ENCODE results near the gene ZNF880. TPM values are rescaled to one million over a fixed set of nuclear protein-coding genes. Genes with fewer than 3 reads are reported as not detected.

The ZNF880 gene
- total and polyA plus RNA-seq, 9 of the 15 experiments (the other 6 are each of a cell fraction or from before 2014, with no cell fraction given), result 0.15 to 1.9 (median 0.64) TPM; not detected in 1

GRCh38 chr19:52397310-52398080 is 27.8 kb downstream of the ZNF880 start, which contains the start of gene ZNF528 (continued):
- TF ChIP-seq MGA (IDR thresholded peaks at IDR 0.05), result no peak
- no peak for TF ChIP-seq ZNF354B (CRISPR knock-in tag; IDR thresholded peaks at IDR 0.05)
- TF ChIP-seq, protein P1, sequence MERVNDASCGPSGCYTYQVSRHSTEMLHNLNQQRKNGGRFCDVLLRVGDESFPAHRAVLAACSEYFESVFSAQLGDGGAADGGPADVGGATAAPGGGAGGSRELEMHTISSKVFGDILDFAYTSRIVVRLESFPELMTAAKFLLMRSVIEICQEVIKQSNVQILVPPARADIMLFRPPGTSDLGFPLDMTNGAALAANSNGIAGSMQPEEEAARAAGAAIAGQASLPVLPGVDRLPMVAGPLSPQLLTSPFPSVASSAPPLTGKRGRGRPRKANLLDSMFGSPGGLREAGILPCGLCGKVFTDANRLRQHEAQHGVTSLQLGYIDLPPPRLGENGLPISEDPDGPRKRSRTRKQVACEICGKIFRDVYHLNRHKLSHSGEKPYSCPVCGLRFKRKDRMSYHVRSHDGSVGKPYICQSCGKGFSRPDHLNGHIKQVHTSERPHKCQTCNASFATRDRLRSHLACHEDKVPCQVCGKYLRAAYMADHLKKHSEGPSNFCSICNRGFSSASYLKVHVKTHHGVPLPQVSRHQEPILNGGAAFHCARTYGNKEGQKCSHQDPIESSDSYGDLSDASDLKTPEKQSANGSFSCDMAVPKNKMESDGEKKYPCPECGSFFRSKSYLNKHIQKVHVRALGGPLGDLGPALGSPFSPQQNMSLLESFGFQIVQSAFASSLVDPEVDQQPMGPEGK (CRISPR knock-in tag; IDR thresholded peaks at IDR 0.05; ENCODE audit: borderline replicate concordance), result no peak
- TF ChIP-seq PTTG1 (tag; IDR thresholded peaks at IDR 0.05; ENCODE audit: low read depth), result no peak
- TF ChIP-seq ZBTB7A (IDR thresholded peaks at IDR 0.05; ENCODE audit: borderline replicate concordance, control insufficient read depth, low read depth, low read length), result no peak
- no peak for TF ChIP-seq NR1H2 (CRISPR knock-in tag; IDR thresholded peaks at IDR 0.05)
- TF ChIP-seq ZNF707 (CRISPR knock-in tag; conservative IDR thresholded peaks at IDR 0.05), result no peak
- peak; percentile 31 for TF ChIP-seq KDM5B (IDR thresholded peaks at IDR 0.05; ENCODE audit: insufficient replicate concordance, low read depth, low read length)
- TF ChIP-seq SIN3B (IDR thresholded peaks at IDR 0.05; ENCODE audit: low read depth), result no peak
- TF ChIP-seq HNRNPLL (IDR thresholded peaks at IDR 0.05; ENCODE audit: low read depth, low read length, poor library complexity, severe bottlenecking), result peak; percentile 80
- TF ChIP-seq KDM4B (IDR thresholded peaks at IDR 0.05; ENCODE audit: borderline replicate concordance in 2 of 2, low read depth in 1 of 2), result peak in 1 of 2 experiments; percentile 54; a peak in 1 of 4 replicates
- TF ChIP-seq ZC3H11A (IDR thresholded peaks at IDR 0.05; ENCODE audit: low read depth, low read length), result no peak
- TF ChIP-seq ELF2 (CRISPR knock-in tag; IDR thresholded peaks at IDR 0.05), result peak; percentile 74
- 0 out of 2 replicates have a peak, but pooled peaks have one; percentile 21 for TF ChIP-seq GTF2E2 (tag; IDR thresholded peaks at IDR 0.05)
